ENCODE results near the gene N4BP2L1. TPM values are rescaled to one million over a fixed set of nuclear protein-coding genes. Genes with fewer than 3 reads are reported as not detected.

The N4BP2L1 gene
- polyA plus RNA-seq, 3 donors = 50.9 to 82.5 (median 81.5) TPM

DNA sequence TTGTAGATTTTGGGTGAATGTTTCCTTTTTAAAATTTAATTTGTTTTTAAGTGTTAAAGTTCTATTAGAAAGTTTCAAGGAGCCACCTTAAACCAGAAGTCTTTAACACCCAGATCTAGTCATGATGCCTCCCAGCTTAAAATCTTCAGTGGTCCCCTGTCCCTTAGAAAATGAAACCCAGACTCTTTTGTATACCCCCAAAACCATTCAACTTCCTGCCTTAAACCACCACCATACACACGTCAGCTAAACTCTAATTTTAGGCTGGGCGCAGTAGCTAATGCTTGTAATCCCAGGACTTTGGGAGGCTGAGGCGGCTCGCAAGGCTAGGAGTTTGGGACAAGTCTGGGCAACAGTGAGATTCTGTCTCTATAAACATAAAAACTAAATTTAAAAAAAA, 37.9 kb downstream of the N4BP2L1 start:
- H3K4me2 ChIP-seq (replicated peaks; ENCODE audit: extremely low read depth, low read length, poor library complexity, severe bottlenecking) = no peak overlapping the region
- H3K4me1 ChIP-seq (ENCODE audit: control insufficient read depth in 1 of 2, insufficient read depth in 2 of 2, low read length in 2 of 2) = no peaks in the 10 kb centered on the region
- Mint-ChIP-seq H3K4me3 (no peak overlapping the region), H3K27ac (peak overlapping the region in 1 of 7 donors; percentile 67), H3K4me1 (no peaks in the 10 kb centered on the region), H3K9me3 (no peaks in the 10 kb centered on the region), H3K36me3 (peaks cover 19 to 33% of the 10 kb centered on the region in 2 donors), H3K27me3 (ENCODE audit: low read depth in 3 of 3) (no peaks in the 10 kb centered on the region)
- no peak overlapping the region for H3K27ac ChIP-seq (ENCODE audit: low read depth in 1 of 2, low read length in 2 of 2)
- H3K27me3 ChIP-seq (ENCODE audit: control insufficient read depth in 2 of 2, insufficient read depth in 2 of 2, low read length in 2 of 2) = no peaks in the 10 kb centered on the region
- DNase-seq = no peak
- no peak overlapping the region for H3K4me3 ChIP-seq (replicated peaks in 1 of 3; ENCODE audit: low read depth in 2 of 3, low read length in 3 of 3)
- intact Hi-C loops (cut with micrococcal nuclease) = no loop called here
- WGBS (ENCODE audit: insufficient coverage) = no CpG with 5 or more reads among the region's 4 CpGs
- no peaks in the 10 kb centered on the region for H3K79me2 ChIP-seq (ENCODE audit: insufficient read depth, low read length)
- TF ChIP-seq, protein P1, sequence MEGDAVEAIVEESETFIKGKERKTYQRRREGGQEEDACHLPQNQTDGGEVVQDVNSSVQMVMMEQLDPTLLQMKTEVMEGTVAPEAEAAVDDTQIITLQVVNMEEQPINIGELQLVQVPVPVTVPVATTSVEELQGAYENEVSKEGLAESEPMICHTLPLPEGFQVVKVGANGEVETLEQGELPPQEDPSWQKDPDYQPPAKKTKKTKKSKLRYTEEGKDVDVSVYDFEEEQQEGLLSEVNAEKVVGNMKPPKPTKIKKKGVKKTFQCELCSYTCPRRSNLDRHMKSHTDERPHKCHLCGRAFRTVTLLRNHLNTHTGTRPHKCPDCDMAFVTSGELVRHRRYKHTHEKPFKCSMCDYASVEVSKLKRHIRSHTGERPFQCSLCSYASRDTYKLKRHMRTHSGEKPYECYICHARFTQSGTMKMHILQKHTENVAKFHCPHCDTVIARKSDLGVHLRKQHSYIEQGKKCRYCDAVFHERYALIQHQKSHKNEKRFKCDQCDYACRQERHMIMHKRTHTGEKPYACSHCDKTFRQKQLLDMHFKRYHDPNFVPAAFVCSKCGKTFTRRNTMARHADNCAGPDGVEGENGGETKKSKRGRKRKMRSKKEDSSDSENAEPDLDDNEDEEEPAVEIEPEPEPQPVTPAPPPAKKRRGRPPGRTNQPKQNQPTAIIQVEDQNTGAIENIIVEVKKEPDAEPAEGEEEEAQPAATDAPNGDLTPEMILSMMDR (IDR thresholded peaks at IDR 0.05) = no peak
- H2AFZ ChIP-seq (ENCODE audit: insufficient read depth, low read depth, low read length, poor library complexity, severe bottlenecking) = no peak overlapping the region
- H3K9me3 ChIP-seq (replicated peaks in 1 of 2; ENCODE audit: control insufficient read depth in 1 of 2, insufficient read depth in 1 of 2, low read length in 2 of 2) = no peaks in the 10 kb centered on the region
- H3K9ac ChIP-seq (ENCODE audit: insufficient read depth, low read length, poor library complexity, severe bottlenecking) = no peak overlapping the region
- no peaks in the 10 kb centered on the region for H4K20me1 ChIP-seq (ENCODE audit: insufficient read depth, low read length)
- H3K36me3 ChIP-seq (replicated peaks in 1 of 2; ENCODE audit: control insufficient read depth in 1 of 2, insufficient read depth in 2 of 2, low read length in 2 of 2) = peaks cover 5 to 11% of the 10 kb centered on the region in 2 donors

DNA sequence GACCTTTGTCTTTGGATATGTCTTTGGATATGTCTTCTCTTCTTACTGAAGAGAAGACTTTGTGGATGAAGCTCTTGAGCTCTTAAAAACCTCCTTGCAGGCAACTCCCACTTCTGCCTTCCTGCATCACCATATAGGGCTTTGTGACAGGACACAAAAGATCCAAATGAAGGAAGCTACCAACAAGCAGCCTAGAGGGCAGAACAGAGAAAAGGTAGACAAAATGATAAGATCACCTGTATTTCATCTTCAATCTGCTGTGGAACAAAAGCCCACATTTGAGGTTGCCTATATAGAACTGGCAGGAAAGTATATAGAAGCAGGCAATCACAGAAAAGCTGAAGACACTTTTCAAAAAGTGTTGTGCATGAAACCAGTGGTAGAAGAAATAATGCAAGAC, 42.5 kb downstream of the N4BP2L1 start:
- Mint-ChIP-seq H3K4me1 (no peaks in the 10 kb centered on the region), H3K9me3 (peaks cover 0 to 2% (median 0%) of the 10 kb centered on the region in 7 donors), H3K4me3 (no peak overlapping the region), H3K27me3 (ENCODE audit: low read depth in 3 of 3) (no peaks in the 10 kb centered on the region), H3K36me3 (peaks cover 18 to 21% of the 10 kb centered on the region in 2 donors), H3K27ac (no peak overlapping the region)
- Histone ChIP-seq H3K4me1 (ENCODE audit: control insufficient read depth in 1 of 2, insufficient read depth in 2 of 2, low read length in 2 of 2) (no peaks in the 10 kb centered on the region), H2AFZ (ENCODE audit: insufficient read depth, low read depth, low read length, poor library complexity, severe bottlenecking) (no peak overlapping the region), H3K27me3 (ENCODE audit: control insufficient read depth in 2 of 2, insufficient read depth in 2 of 2, low read length in 2 of 2) (no peaks in the 10 kb centered on the region), H3K36me3 (replicated peaks in 1 of 2; ENCODE audit: control insufficient read depth in 1 of 2, insufficient read depth in 2 of 2, low read length in 2 of 2) (peaks cover 0 to 37% of the 10 kb centered on the region in 2 donors), H3K9ac (ENCODE audit: insufficient read depth, low read length, poor library complexity, severe bottlenecking) (no peak overlapping the region), H3K79me2 (ENCODE audit: insufficient read depth, low read length) (no peaks in the 10 kb centered on the region), H4K20me1 (ENCODE audit: insufficient read depth, low read length) (no peaks in the 10 kb centered on the region), H3K9me3 (replicated peaks in 1 of 2; ENCODE audit: control insufficient read depth in 1 of 2, insufficient read depth in 1 of 2, low read length in 2 of 2) (no peaks in the 10 kb centered on the region), H3K4me3 (replicated peaks in 1 of 3; ENCODE audit: low read depth in 2 of 3, low read length in 3 of 3) (no peak overlapping the region), H3K4me2 (replicated peaks; ENCODE audit: extremely low read depth, low read length, poor library complexity, severe bottlenecking) (no peak overlapping the region), H3K27ac (ENCODE audit: low read depth in 1 of 2, low read length in 2 of 2) (no peak overlapping the region)
- intact Hi-C loops (cut with micrococcal nuclease) = no loop called here
- TF ChIP-seq, protein P1 (IDR thresholded peaks at IDR 0.05) = no peak
- no peak for DNase-seq

Data from CD14-positive monocyte (primary cell).